GOT3 (cell line): ENCODE data around the gene SOX6.

Source experiments
- DNase-seq: peaks from one replicate; lab custom pipeline; 2025; ENCODE audit warnings: mixed read lengths; lab: John Stamatoyannopoulos, UW

SOX6 gene

DNA sequence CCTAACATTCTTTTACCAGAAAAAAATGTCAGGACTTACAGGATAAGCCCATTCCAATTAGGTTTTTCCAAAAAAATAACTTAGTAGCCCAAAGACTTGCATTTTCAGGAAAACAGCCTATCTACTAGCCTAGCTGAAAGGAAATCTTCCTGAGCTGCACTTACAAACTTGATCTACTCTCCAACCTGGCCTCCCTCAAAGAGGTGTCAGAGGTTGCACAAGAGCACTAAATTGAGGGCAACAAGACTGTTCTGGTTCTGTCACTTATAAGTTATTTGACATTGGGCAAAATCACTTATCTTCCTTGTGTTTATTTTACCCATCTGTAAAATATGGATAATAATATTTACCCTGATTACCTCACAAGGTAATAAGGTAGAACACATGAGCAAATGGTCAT lies 7.9 kb upstream of the SOX6 start:
- DNase-seq, result no peak

DNA sequence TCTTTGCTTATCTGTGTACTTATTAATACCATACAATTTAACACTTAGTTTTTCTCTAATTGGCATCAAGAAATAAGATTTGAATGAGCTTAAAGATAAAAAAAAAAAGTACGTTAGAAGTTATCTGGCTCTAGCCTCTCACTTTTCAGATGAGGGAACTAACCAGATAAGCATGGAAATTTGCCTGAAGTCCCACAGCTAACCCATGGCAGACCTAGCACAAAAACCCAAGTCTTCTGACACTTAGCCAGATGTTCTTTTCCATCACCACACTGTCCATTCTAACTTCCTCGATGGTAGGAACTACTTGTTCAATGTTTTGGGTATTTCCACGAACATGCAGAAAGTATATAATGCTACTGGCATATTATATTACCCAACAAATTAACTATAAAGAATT lies 7.4 kb upstream of the SOX6 start:
- DNase-seq, result no peak

DNA sequence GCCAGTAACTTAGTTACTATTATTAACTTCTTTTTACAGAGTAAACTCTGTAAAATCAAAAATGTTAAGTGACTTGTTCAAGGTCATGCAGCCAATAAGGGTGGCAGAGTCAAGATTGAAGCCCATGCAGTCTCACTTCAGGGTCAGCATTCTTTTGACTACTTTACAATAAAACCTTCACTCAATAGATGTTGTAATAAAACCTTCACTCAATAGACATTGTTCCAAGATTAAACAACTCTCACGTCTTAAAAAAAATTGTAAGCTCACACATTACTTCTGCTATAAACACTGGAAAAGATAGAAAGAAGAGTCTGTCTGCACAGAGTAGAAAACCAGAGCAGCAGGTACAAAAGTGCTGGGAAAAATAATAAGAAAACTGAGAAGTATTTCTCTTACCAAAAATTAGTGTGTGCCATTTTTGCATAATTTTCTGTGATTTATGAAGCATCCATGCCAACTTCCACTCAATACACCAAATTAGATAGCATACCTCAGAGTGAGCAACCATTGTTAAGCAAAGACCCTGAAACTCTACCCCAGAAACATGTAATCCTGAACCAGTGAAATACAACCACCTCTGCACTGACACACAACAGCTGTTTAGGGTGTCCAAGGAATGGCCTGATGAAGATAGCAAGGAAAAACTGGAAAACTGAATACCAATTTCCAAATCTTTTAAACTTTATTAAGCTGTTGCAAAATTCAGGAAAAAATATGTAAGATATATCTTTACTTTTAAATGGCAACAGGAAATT lies 4.9 kb upstream of the SOX6 start:
- DNase-seq, result no peak

DNA sequence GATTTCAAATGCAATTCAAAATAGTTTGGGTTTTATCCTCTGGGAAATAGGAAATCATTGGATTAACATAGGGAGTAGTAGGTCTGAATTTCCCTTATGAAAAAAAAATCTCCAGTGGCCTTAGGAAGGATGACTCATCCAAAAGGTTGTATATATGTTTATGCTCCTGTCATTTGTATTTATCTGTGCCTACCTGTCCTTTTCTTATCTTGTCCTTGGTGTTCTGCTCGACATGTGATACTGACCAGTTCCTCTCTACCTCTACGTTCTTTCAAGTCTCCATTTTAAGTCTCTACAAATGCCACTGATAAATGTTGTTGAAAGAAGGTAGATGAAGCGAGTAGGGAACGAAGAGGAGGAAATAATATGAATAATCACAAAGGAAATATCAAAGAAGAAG lies 3.0 kb upstream of the SOX6 start:
- no peak for DNase-seq

DNA sequence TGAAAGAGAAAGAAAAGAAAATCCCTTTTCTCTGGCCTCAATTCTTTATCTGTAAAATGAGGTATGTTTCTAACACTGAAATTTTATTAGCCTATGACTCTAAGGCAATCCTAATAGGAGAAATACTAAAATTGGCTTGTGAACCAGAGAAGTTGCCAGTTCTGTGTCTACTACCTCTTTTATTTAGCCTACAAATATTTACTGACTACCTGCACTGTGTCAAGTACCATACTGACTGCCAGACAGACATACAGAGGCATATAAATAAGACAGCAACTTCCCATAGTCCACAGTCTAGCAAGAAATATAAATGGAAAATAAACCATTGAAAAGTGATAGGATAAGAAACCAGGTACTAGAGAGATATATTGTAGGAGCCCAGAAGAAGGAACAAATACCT lies 2.4 kb upstream of the SOX6 start:
- DNase-seq, result no peak

DNA sequence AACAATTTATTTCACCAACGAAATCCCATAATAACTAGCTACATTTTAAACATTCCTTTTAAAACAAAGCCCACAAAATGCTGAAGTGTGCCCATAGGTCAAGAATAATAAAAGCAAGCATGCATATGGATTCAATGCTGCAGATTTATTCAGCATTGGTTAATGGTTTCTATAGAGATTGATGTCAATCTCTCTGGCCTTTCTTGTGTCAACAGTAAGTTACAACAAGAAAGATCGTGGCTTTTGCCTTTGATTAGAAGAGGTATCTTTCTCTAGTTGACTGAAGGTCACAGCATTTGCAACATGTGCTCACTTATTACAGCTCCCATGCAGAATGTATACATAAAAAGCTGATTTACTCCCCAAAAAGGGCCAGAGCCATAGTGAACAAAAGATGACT lies 1.4 kb upstream of the SOX6 start:
- DNase-seq, result no peak

DNA sequence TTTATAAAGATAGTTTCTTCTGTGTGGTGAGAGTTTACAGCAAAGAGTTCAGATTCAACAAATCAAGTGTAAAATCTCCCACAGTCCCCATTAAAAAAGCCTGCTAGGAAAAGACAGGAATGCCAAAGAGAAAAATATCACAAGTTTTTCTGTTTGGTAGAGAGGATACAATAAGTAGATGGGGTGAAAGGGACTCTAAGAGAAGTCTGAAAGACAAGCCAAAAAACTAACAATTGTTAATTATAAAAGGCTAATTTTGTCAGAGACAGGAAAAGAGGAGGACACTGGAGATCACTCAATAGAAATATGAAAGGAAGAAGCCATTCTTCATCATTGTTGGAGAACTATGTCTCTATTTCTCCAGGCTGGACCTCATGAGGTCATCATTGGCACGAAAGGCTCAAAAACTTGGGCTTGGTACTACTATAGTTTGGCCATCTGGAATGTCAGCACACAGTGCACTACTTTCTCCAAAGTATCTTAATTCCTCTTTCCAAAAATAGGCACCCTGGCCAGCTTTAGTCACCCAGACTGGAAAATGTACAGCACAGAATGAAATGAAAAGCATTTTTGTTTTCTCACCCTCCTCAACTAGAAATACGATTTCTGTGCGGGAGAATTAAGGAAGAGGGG lies 531 bp upstream of the SOX6 start:
- DNase-seq, result no peak

DNA sequence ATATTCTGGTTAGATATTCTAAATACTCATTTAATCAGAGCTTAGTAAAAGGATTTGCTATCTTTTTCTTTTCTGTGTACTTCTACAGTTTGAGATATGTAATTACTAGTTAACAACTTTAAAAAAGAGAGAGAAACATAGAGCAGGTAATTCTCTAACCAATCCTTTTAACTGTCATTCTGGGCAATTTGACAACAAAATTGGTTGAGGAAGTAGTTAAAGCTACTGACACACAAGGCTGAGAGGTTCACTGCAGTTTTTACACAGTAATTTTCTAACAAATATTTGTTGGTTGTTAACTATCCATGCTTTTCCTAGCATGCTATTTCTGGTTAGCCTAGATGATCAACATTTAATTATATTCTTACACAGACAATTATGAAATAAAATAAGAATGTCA lies 3.6 kb downstream of the SOX6 start:
- no peak for DNase-seq

DNA sequence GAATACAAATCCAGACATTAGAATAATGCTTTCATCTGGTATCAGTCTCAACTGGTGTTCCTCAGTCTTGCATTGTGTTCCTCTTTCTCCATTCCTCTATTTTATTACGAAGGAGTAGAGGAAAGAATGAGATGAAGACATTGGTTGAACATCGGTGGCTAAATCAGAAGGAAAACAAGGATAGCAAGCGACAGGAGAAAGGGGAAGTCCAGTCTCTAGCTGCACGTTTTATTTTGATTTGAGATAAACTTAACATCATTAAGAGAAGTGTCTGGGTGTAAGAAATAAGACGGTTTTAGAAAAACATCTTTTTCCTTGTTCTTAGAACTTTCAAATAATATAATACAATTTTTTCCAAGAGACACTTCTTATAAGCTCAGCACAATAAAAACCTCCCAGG lies 6.2 kb downstream of the SOX6 start:
- no peak for DNase-seq

DNA sequence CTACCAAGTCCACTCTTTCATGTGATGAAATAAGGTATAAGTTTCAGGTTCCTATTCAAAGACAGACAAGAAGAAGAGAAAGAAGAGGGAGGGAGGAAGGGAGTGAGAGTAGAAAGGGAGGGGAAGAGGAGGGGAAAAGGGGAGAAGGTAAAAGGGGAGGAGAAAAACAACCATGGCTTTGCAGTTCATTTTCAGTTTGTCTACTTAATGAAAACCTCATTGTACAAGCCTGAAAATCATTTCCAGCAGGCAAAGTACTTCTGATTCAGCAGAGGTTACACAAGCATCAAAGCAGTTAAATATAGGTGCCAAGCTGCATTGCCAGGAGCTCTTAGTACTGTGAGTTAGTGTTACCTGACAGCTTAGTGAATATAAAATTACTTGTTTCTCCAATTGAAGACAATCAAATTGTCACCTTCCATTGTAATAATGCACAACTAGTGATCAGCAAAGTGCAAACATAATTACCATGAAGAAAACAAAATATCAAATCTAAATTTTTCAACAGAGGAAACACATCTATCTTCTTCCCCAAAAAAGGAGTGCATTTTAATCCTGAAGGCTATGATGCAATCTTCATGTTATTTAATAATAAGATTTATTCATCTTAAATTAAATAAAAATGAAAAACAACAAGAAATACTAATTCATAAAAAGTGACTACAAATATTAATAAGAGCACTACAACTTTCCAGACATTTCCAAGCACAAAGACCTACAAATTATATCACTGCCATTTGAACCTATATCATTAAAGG lies 8.2 kb downstream of the SOX6 start:
- no peak for DNase-seq

DNA sequence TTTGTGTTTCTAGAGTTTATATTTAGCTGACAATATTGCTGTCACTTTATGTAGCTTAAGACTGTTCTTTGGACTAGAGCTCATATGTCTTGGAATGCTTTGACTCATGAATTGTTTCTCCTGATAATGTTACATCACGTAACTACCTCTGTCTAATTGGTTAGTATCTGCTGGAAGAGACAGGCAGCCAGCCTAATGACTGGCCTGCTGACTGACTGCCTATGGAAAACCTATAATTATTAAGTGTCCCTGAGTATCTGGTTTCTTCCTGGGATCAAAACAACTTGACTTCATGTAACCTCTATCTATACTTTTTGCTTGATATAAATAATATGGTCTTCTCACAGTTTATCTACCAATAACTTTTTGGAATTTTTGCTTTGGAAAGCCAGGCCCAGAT lies 9.4 kb downstream of the SOX6 start:
- no peak for DNase-seq

DNA sequence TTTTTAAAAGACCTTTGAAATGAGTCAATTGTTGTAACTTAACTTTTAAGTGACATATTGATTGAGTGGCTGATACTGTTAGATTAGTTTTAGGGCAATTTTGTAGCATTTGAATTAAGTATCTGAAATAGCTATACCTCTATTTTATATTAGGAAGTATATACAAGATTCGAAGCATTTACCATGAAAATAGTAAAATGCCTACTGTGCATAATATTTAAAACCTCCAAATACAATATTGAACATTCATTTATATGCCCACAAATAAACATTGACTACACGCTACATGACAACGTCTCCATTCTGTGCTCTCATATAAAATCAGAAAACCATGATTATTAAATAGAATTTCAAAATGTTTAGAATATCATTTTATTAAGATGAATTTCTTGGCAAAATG lies 14.5 kb downstream of the SOX6 start:
- no peak for DNase-seq

DNA sequence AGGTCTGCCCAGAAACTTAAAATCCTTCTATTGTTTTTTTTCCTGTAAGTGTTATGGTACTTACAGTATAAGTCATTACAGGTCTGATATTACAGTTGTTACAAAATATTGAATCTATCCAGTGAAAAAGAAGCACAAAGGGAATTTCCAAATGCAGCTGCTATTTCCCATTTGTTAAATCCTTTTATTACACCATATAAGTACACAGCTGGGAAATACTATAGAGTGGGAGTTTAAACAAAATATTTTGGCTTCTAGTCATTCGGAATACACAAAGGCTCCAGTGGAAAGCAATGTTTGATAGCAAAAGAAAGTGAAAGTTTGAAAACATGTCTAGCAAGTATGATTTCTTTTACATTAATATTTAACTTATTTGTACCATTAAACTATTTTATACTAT lies 18.0 kb downstream of the SOX6 start:
- no peak for DNase-seq

DNA sequence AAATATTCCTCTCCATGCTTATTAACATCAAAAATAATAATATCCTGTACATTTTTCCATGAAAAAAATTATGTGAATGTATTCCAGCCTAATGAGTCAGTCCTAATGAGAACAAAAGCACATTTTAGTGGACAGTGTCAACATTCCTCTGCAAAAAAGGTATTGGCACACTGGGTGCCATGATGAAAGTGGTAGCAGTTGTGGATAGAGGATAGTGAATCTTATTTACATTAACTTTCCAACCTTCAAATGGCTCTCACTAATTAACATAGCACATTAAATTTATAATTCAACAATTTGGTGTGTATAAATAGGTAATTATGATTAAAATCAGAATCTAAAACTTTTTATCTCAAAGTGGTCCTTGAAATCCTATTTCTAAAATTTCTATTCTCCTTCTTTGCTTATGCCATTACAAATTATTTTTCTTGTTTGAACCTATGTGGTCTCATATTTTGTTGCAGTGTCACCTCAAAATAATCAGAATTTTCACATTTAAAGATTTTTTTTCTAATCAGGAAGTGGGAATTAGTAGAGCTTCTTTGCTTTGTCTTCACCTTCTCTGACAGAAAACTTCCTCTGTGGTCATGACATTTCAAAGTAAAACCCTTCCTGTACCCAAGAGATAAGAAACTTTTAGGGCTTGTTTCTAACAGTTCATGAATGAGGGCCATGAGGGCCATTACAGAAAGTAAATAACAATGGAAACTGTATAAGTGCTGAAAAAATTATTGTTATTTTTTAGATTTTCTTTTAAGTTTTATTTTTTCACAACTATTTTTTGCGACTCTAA lies 18.7 kb downstream of the SOX6 start:
- DNase-seq, result no peak

DNA sequence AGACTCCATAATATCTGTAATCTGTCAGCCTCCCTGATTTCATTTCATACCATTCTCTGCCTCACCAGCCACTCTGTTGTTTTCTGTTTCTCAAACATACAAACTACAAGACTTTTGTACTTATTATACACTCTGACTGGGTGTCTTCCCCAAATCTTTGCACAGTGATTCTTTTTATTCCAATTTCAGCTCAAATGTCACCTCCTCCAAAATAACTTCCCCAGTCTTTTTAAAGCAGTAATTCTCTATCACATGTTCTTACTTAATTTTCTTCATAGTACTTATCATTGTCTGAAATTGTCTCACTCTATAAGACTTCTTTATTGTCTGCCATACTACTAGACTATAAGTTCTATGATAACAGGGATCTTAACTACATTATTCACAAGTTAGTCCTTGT lies 19.6 kb downstream of the SOX6 start:
- DNase-seq, result no peak

DNA sequence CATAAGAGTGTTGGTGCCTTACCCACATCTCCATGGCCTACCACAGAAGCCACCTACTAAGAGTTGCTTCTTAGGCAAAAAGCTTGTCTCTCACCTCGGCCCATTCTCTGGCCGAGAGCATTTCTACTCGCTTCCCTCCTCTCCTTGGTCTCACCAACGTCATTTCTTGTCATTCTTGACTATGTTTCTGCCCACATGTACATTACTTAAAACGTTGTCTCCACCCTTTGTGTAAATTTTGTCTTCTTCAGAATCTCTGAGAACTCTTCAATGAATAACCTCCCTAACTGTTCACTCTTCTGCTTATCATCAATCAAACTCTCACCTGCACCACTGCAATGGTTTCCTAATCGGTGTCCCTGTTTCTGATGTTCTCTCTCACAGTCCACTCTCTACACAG lies 20.1 kb downstream of the SOX6 start:
- no peak for DNase-seq

DNA sequence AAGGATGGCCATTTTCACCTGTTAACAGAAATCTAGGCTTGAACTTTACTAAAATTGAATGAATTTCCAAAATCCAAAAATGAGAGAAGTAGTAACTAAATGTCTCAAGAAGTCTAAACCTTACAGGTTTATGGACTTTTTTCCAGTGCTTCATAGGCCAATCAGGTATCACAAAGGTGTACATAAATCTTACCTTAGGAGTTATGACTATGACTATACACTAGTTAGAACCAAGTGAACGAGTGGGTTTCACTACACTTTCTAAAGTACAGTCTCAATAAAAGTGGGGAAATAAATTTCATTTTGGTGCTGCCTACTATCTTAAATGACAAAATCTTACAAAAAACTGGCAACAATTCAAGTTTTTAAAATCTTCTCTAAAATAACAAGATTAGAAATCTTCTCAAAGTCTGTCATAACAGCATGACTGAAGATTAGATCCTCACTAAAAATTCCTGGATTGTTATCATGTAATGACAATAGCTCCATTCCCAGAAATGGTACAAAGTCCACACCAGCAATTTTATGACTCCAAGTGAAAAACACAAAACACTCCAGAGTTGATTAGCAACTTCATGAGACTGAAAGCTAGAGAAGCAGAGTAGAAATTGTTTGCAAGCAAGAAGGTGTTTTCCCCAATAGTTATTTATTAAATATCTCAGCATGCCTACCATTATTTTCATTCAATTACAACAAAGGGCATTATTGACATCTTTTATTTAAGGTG lies 20.9 kb downstream of the SOX6 start:
- DNase-seq, result no peak

DNA sequence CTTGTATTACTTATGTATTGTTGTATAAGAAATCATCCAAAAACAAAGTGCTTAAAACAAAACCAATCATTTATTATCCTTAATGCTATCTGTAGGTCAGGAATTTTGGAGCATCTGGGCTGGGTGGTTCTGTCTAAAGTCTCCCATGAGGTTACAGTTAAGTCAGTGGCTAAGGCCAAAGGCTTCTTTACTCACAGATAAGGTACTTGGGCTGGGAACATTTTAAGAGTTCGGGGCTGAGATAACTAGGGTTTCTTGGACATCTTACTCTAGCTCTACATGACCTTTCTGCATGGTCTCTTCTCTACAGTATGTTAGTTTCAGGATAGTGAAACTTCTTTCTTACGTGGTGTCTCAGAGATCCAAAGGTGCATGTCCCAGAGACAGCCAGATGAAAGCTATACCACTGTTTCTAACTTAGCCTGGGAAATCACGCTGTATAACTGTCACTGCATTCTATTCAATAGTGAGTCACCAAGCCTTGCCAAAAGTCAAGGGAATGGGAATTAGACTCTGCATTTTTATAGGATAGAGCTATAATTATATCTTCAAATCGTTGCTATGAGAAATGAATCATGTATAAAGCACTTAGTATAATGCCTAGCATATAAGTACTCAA lies 29.6 kb downstream of the SOX6 start:
- no peak for DNase-seq

DNA sequence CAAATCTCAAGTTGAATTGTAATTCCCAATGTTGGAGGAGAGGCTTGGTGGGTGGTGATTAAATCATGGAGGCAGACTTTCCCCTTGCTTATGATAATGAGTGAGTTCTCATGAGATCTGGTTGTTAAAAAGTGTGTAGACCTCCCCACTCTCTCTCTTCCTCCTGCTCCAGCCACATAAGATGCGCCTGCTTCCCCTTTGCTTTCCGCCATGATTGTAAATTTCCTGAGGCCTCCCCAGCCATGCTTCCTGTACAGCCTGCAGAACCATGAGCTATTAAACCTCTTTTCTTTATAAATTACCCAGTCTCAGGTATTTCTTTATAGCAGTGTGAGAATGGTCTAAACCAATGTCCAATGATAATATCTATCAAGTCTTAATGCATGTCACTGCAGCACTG lies 34.2 kb downstream of the SOX6 start:
- no peak for DNase-seq

DNA sequence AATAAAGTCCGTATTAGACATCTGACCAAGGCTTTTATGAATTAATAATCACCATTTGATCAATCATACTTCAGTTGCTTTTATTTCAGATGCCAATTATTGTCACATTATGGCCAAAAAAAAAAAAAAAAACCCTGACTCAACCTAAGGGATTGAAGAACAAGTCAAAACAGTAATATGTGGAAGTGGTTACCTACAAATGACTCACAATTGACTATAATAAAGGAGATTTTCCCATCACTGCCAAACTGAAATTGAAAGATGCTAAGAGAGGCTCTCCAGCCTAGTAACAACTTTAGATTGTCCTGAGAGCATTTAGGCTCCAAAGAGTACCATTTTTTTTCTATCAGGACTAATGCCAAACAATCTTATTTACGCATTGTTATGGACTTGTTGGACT lies 35.2 kb downstream of the SOX6 start:
- no peak for DNase-seq

DNA sequence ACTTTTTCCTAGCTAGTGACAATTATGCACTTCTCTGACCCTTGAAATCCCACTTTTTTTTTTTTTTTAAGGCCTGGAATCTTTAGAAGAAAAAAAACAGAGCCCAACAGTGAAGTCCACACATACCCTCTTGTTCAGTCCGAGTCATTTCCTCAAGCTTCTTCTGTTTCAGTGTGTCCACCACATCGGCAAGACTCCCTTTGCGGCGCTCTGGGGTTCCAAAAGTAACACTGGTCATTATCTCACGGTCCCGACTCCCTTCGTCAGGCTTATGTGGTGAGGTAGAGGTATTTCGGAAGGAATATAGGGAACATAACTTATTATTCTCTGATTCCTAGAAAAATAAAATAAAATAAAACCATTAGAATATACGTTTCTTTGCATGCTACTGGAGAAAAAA lies 38.0 kb downstream of the SOX6 start:
- no peak for DNase-seq
